ENCODE results near the gene CACNA1E. TPM values are rescaled to one million over a fixed set of nuclear protein-coding genes. Genes with fewer than 3 reads are reported as not detected.

Gene CACNA1E
- total RNA-seq, 1 donor from 2014 or later = 0.88 TPM

GRCh38 chr1:181726320-181727012 lies 243.1 kb downstream of the CACNA1E start:
- Histone ChIP-seq H3K9me3 (replicated peaks) (no peaks in the 10 kb centered on the region), H3K4me3 (no peak overlapping the region), H3K27me3 (ENCODE audit: low read depth) (peaks cover 53% of the 10 kb centered on the region), H3K27ac (replicated peaks) (no peak overlapping the region), H3K36me3 (no peaks in the 10 kb centered on the region), H3K4me1 (no peaks in the 10 kb centered on the region)
- no peak for TF ChIP-seq CTCF (IDR thresholded peaks at IDR 0.05; ENCODE audit: borderline replicate concordance)
- DNase-seq = no peak
- intact Hi-C loops (cut with micrococcal nuclease) = no loop called here

- intact Hi-C loops (cut with micrococcal nuclease) = no loop called here
- H3K27ac ChIP-seq (replicated peaks) = no peak overlapping the region
- H3K27me3 ChIP-seq (ENCODE audit: low read depth) = peaks cover 30% of the 10 kb centered on the region
- no peak overlapping the region for H3K4me3 ChIP-seq
- no peaks in the 10 kb centered on the region for H3K4me1 ChIP-seq
- DNase-seq = no peak
- no peak for TF ChIP-seq CTCF (IDR thresholded peaks at IDR 0.05; ENCODE audit: borderline replicate concordance)
- H3K9me3 ChIP-seq (replicated peaks) = no peaks in the 10 kb centered on the region
- H3K36me3 ChIP-seq = no peaks in the 10 kb centered on the region
Measured at GRCh38 chr1:181730606-181731005, 247.3 kb downstream of the CACNA1E start.

GRCh38 chr1:181732218-181732990 lies 249.1 kb downstream of the CACNA1E start:
- intact Hi-C loops (cut with micrococcal nuclease) = no loop called here
- H3K36me3 ChIP-seq = no peaks in the 10 kb centered on the region
- no peak overlapping the region for H3K4me3 ChIP-seq
- no peak for TF ChIP-seq CTCF (IDR thresholded peaks at IDR 0.05; ENCODE audit: borderline replicate concordance)
- peaks cover 38% of the 10 kb centered on the region for H3K27me3 ChIP-seq (ENCODE audit: low read depth)
- no peaks in the 10 kb centered on the region for H3K4me1 ChIP-seq
- H3K9me3 ChIP-seq (replicated peaks) = no peaks in the 10 kb centered on the region
- no peak overlapping the region for H3K27ac ChIP-seq (replicated peaks)
- no peak for DNase-seq

- Histone ChIP-seq H3K4me1 (no peaks in the 10 kb centered on the region), H3K9me3 (replicated peaks) (no peaks in the 10 kb centered on the region), H3K27ac (replicated peaks) (no peak overlapping the region), H3K36me3 (no peaks in the 10 kb centered on the region), H3K4me3 (no peak overlapping the region), H3K27me3 (ENCODE audit: low read depth) (peaks cover 41% of the 10 kb centered on the region)
- no peak for TF ChIP-seq CTCF (IDR thresholded peaks at IDR 0.05; ENCODE audit: borderline replicate concordance)
- intact Hi-C loops (cut with micrococcal nuclease) = no loop called here
- DNase-seq = no peak
Measured at GRCh38 chr1:181733486-181733885, 250.2 kb downstream of the CACNA1E start.

- DNase-seq = no peak
- H3K27ac ChIP-seq (replicated peaks) = no peak overlapping the region
- peak; percentile 15 for TF ChIP-seq CTCF (IDR thresholded peaks at IDR 0.05; ENCODE audit: borderline replicate concordance)
- no peaks in the 10 kb centered on the region for H3K36me3 ChIP-seq
- no peaks in the 10 kb centered on the region for H3K9me3 ChIP-seq (replicated peaks)
- intact Hi-C loops (cut with micrococcal nuclease) = no loop called here
- no peaks in the 10 kb centered on the region for H3K4me1 ChIP-seq
- no peak overlapping the region for H3K4me3 ChIP-seq
- peaks cover 38% of the 10 kb centered on the region for H3K27me3 ChIP-seq (ENCODE audit: low read depth)
Measured at GRCh38 chr1:181737056-181737455, 253.7 kb downstream of the CACNA1E start.
